Keratinocyte (primary cell): Measurements from ENCODE around the gene REV3L.

ENCODE experiments used
- EZH2 ChIP-seq: IDR thresholded peaks from one replicate; pipeline ENCODE4 v1.6.1; 2012; ENCODE audit warnings: inconsistent platforms, mild to moderate bottlenecking, low read length, moderate library complexity
- TF ChIP-seq, protein P1 (sequence below), 3 experiments: IDR thresholded peaks in 1 of 3; conservative IDR thresholded peaks in 1 of 3; optimal IDR thresholded peaks in 1 of 3; 2 replicates in 2 of 3; 3 replicates in 1 of 3; pipeline versions ENCODE3 to v1.5.1; 2011; ENCODE audit warnings: low read length in 3 of 3, mild to moderate bottlenecking in 3 of 3, moderate library complexity in 2 of 3, control low read depth in 1 of 3, inconsistent platforms in 1 of 3; ENCODE audit not compliant: insufficient read depth in 2 of 3; ENCODE audit errors: extremely low read depth in 1 of 3

- TF ChIP-seq, protein P1, sequence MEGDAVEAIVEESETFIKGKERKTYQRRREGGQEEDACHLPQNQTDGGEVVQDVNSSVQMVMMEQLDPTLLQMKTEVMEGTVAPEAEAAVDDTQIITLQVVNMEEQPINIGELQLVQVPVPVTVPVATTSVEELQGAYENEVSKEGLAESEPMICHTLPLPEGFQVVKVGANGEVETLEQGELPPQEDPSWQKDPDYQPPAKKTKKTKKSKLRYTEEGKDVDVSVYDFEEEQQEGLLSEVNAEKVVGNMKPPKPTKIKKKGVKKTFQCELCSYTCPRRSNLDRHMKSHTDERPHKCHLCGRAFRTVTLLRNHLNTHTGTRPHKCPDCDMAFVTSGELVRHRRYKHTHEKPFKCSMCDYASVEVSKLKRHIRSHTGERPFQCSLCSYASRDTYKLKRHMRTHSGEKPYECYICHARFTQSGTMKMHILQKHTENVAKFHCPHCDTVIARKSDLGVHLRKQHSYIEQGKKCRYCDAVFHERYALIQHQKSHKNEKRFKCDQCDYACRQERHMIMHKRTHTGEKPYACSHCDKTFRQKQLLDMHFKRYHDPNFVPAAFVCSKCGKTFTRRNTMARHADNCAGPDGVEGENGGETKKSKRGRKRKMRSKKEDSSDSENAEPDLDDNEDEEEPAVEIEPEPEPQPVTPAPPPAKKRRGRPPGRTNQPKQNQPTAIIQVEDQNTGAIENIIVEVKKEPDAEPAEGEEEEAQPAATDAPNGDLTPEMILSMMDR (optimal IDR thresholded peaks at IDR 0.05 in 1 of 3, IDR thresholded peaks at IDR 0.05 in 1 of 3, conservative IDR thresholded peaks at IDR 0.05 in 1 of 3; ENCODE audit: extremely low read depth in 1 of 3, insufficient read depth in 2 of 3, low read length in 3 of 3) = no peak
- TF ChIP-seq EZH2 = no peak
Measured at GRCh38 chr6:111342913-111343312, 140.1 kb downstream of the REV3L start.
